Glutamatergic neuron (in vitro differentiated cells): Measurements from ENCODE around the gene AMBRA1. TPM values are rescaled to one million over a fixed set of nuclear protein-coding genes. Genes with fewer than 3 reads are reported as not detected.

Experiments used
- DNase-seq: peaks from one replicate; pipeline ENCODE4 v3.0.0; 2022
- H3K27ac Mint-ChIP-seq: one replicate; pipeline ENCODE4 v1.8.0; 2020; ENCODE audit warnings: mild to moderate bottlenecking, mixed read lengths, inconsistent platforms; ENCODE audit not compliant: unreplicated experiment
- H3K27me3 Mint-ChIP-seq: one replicate; pipeline ENCODE4 v1.8.0; 2020; ENCODE audit warnings: mild to moderate bottlenecking, moderate library complexity, mixed read lengths, inconsistent platforms; ENCODE audit not compliant: unreplicated experiment
- H3K36me3 Mint-ChIP-seq: one replicate; pipeline ENCODE4 v1.8.0; 2020; ENCODE audit warnings: mild to moderate bottlenecking, mixed read lengths, inconsistent platforms; ENCODE audit not compliant: unreplicated experiment
- H3K4me1 Mint-ChIP-seq: one replicate; pipeline ENCODE4 v1.8.0; 2020; ENCODE audit warnings: mild to moderate bottlenecking, low read depth, mixed read lengths, inconsistent platforms; ENCODE audit not compliant: unreplicated experiment
- H3K4me3 Mint-ChIP-seq: one replicate; pipeline ENCODE4 v1.8.0; 2020; ENCODE audit warnings: mild to moderate bottlenecking, mixed read lengths, inconsistent platforms; ENCODE audit not compliant: unreplicated experiment
- H3K9me3 Mint-ChIP-seq: one replicate; pipeline ENCODE4 v1.8.0; 2020; ENCODE audit warnings: mild to moderate bottlenecking, moderate library complexity, mixed read lengths, inconsistent platforms; ENCODE audit not compliant: unreplicated experiment
- total RNA-seq: library from RNA; stranded (reverse); fragmentation: NEBNext Ultra II Directional; extraction: Animal tissue kit (Norgen Biotek cat#: 25700); gene quantifications from one replicate; pipeline ENCODE4 v1.2.1, GENCODE V29; 2021; ENCODE audit not compliant: unreplicated experiment
- TF ChIP-seq, protein P1 (sequence below): fragments of 200-600 bp; sonication (generic); IDR thresholded peaks from one replicate; pipeline ENCODE4 v1.5.0; 2021; ENCODE audit not compliant: partially characterized antibody, unreplicated experiment

AMBRA1 gene
- total RNA-seq, 1 donor from 2014 or later: 49.0 TPM

DNA sequence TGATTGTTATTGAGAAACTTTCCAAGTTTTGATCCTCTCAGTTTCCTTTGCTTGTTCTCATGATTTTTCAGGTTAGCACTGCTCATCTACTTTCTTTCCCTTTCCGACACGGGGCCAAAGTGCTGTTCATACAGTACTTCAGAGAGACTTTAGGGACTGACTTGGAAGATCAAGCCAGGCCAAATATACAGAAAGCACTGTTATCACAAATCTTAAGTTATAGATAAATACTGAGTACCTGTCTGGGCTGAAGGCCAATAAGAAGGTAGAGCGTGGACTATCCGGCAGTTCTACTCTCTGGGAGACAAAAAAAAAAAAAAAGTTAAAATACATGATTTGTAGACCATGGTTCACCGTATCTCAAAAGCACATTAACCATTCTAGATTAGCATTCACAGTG lies 46.2 kb downstream of the AMBRA1 start:
- Mint-ChIP-seq H3K27me3 (no peaks in the 10 kb centered on the region), H3K9me3 (no peaks in the 10 kb centered on the region), H3K27ac (no peak overlapping the region), H3K4me3 (no peak overlapping the region), H3K36me3 (no peaks in the 10 kb centered on the region), H3K4me1 (no peaks in the 10 kb centered on the region)
- TF ChIP-seq, protein P1, sequence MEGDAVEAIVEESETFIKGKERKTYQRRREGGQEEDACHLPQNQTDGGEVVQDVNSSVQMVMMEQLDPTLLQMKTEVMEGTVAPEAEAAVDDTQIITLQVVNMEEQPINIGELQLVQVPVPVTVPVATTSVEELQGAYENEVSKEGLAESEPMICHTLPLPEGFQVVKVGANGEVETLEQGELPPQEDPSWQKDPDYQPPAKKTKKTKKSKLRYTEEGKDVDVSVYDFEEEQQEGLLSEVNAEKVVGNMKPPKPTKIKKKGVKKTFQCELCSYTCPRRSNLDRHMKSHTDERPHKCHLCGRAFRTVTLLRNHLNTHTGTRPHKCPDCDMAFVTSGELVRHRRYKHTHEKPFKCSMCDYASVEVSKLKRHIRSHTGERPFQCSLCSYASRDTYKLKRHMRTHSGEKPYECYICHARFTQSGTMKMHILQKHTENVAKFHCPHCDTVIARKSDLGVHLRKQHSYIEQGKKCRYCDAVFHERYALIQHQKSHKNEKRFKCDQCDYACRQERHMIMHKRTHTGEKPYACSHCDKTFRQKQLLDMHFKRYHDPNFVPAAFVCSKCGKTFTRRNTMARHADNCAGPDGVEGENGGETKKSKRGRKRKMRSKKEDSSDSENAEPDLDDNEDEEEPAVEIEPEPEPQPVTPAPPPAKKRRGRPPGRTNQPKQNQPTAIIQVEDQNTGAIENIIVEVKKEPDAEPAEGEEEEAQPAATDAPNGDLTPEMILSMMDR: no peak
- no peak for DNase-seq

DNA sequence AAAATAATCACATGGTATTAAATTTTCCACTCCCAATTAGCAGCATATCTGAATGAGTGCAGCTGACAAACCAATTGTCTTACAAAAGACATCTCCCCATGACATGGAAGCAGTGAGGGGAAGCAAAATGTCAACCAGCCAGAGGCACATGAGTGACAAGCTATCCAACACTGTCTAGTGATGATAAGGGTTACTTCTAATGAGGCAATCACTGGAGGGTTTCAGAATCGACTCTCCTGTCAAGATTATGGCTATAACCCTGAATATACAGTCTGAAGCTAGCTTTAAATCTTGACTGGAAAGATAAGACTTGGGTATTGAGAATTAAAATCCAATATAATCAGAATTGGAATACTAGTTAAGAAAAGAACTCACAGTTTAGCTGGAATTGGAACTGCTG lies 50.3 kb downstream of the AMBRA1 start:
- no peak overlapping the region for H3K4me3 Mint-ChIP-seq
- H3K36me3 Mint-ChIP-seq: no peaks in the 10 kb centered on the region
- DNase-seq: no peak
- no peaks in the 10 kb centered on the region for H3K9me3 Mint-ChIP-seq
- H3K27me3 Mint-ChIP-seq: no peaks in the 10 kb centered on the region
- TF ChIP-seq, protein P1: no peak
- no peaks in the 10 kb centered on the region for H3K4me1 Mint-ChIP-seq
- no peak overlapping the region for H3K27ac Mint-ChIP-seq

DNA sequence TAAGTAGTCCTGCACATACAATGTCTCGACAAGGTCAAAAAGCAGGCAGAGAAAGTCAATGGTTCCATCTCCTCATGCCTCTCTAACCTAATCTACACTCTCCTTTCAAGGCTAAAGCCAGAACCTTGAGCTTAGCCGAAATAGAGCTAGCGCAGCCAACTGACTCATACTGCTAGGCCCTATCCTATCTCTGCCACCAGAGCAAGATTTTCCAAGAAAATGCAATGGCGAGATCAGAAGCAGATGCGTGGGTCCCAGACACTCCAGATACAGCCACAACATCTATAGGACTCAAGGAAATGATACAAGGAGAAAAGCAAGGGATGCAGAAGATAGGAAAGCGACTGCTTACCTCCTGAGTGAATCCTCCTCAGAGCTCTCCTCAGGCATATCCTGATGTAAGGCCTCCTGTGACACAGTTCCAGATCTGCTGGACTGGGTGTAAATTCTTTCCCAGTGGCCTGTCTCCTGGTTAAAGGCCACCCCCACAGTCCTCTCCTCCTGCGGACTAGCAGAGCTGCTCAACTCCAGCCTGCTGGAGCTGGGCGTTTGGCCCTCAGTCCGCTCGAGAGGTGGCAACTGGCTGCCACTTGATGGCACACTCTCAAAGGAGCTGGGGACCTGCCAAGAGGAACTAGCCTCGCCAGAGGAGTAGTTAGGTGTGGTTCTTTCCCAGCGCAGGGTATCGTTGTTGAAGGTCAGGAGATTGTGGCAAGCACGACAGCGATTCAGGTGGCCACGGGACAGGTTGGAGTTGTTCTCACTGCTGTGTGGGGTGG lies 52.0 kb downstream of the AMBRA1 start:
- DNase-seq: no peak
- H3K27ac Mint-ChIP-seq: no peak overlapping the region
- no peak overlapping the region for H3K4me3 Mint-ChIP-seq
- peaks cover 10% of the 10 kb centered on the region for H3K4me1 Mint-ChIP-seq
- no peaks in the 10 kb centered on the region for H3K9me3 Mint-ChIP-seq
- H3K27me3 Mint-ChIP-seq: peaks cover 2% of the 10 kb centered on the region
- no peaks in the 10 kb centered on the region for H3K36me3 Mint-ChIP-seq
- TF ChIP-seq, protein P1: no peak

DNA sequence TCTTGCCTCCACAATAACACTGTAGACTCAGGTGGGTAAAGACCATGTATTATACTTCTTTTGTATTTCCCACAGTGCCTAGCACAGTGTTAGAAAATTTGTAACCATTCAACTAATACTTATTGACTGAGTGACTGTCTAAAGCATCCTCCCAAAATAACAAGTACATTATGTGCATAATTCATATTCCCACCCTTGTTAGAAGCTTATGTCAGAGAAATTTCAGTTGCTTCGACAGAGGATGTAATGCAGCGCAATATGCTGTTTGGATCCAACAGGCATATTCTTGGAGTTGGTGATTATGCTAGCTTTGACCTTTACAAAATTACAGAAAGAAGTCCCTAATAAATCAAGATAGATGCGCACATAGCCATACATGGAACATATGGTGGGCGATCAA lies 53.0 kb downstream of the AMBRA1 start:
- Mint-ChIP-seq H3K4me3 (no peak overlapping the region), H3K27me3 (peaks cover 2% of the 10 kb centered on the region), H3K27ac (peak overlapping the region; percentile 50), H3K9me3 (no peaks in the 10 kb centered on the region), H3K4me1 (peaks cover 19% of the 10 kb centered on the region), H3K36me3 (no peaks in the 10 kb centered on the region)
- no peak for DNase-seq
- TF ChIP-seq, protein P1: no peak

DNA sequence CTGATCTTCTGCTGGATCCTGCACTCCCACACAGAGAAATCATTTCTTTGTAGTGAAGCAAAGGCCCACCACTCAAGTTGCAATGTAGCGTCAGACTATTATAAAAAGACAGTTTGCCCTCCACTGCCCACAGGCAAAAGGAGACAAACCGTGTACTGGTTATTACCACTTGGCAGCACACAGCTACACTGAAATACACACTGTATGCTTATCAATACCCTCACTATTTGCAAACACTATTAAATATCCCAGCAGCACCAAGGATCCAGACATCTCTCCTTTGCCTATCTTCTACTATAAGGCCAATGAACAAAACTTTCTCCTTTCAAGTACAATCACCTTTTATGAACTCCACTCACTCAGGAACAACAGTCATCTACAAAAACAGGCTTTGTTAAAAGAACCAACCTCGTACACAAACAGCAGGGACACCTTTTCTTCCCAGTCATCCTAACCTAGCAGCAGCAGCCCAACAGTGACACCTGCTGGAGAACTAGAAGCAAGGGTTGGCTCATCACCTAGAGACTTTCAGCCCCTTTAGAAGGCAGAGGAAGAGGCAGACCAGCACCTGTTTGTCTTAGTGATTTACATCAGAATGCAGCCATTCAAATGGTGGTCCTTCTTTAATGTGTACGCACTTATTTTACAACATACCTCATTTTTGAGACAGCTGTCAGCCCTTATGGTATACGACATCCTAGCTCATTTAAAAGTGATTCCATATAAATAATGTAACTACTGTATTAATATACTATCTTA lies 56.1 kb downstream of the AMBRA1 start:
- H3K27ac Mint-ChIP-seq: peak overlapping the region; percentile 94
- TF ChIP-seq, protein P1: peak; percentile 60
- peaks cover 1% of the 10 kb centered on the region for H3K9me3 Mint-ChIP-seq
- peaks cover 24% of the 10 kb centered on the region for H3K4me1 Mint-ChIP-seq
- peak; percentile 71 for DNase-seq
- no peaks in the 10 kb centered on the region for H3K36me3 Mint-ChIP-seq
- peaks cover 5% of the 10 kb centered on the region for H3K27me3 Mint-ChIP-seq
- peak overlapping the region; percentile 57 for H3K4me3 Mint-ChIP-seq
